ENCODE results near the gene RHOU.

RHOU gene

GRCh38 chr1:228737601-228738041, 2.3 kb downstream of the RHOU start:
- DNase-seq (ENCODE audit: low read depth, low spot score): no peak

- DNase-seq (ENCODE audit: low read depth, low spot score): no peak
Observed at GRCh38 chr1:228739826-228740225, 4.5 kb downstream of the RHOU start.

GRCh38 chr1:228740543-228741317, 5.5 kb downstream of the RHOU start:
- no peak for DNase-seq (ENCODE audit: low read depth, low spot score)

GRCh38 chr1:228742281-228742860, 7.1 kb downstream of the RHOU start:
- DNase-seq (ENCODE audit: low read depth, low spot score): no peak

GRCh38 chr1:228743405-228743804, 8.1 kb downstream of the RHOU start:
- no peak for DNase-seq (ENCODE audit: low read depth, low spot score)

- no peak for DNase-seq (ENCODE audit: low read depth, low spot score)
Observed at GRCh38 chr1:228744356-228744755, 9.1 kb downstream of the RHOU start.

GRCh38 chr1:228744918-228745317, 9.6 kb downstream of the RHOU start:
- no peak for DNase-seq (ENCODE audit: low read depth, low spot score)

GRCh38 chr1:228745497-228745896, 10.2 kb downstream of the RHOU start:
- no peak for DNase-seq (ENCODE audit: low read depth, low spot score)

GRCh38 chr1:228747301-228747935, 12.1 kb downstream of the RHOU start:
- peak; percentile 73 for DNase-seq (ENCODE audit: low read depth, low spot score)

- DNase-seq (ENCODE audit: low read depth, low spot score): no peak
Observed at GRCh38 chr1:228748029-228748428, 12.8 kb downstream of the RHOU start.

GRCh38 chr1:228748431-228748830, 13.2 kb downstream of the RHOU start:
- DNase-seq (ENCODE audit: low read depth, low spot score): no peak

GRCh38 chr1:228749765-228750164, 14.5 kb downstream of the RHOU start:
- DNase-seq (ENCODE audit: low read depth, low spot score): no peak

- no peak for DNase-seq (ENCODE audit: low read depth, low spot score)
Observed at GRCh38 chr1:228750915-228751314, 15.6 kb downstream of the RHOU start.

- no peak for DNase-seq (ENCODE audit: low read depth, low spot score)
Observed at GRCh38 chr1:228751360-228752098, 16.2 kb downstream of the RHOU start.

GRCh38 chr1:228752258-228752657, 17.0 kb downstream of the RHOU start:
- no peak for DNase-seq (ENCODE audit: low read depth, low spot score)

- DNase-seq (ENCODE audit: low read depth, low spot score): no peak
Observed at GRCh38 chr1:228752675-228753265, 17.5 kb downstream of the RHOU start.

GRCh38 chr1:228753287-228753686, 18.0 kb downstream of the RHOU start:
- no peak for DNase-seq (ENCODE audit: low read depth, low spot score)

GRCh38 chr1:228753786-228754360, 18.6 kb downstream of the RHOU start:
- DNase-seq (ENCODE audit: low read depth, low spot score): no peak

GRCh38 chr1:228754646-228755268, 19.5 kb downstream of the RHOU start:
- DNase-seq (ENCODE audit: low read depth, low spot score): no peak

GRCh38 chr1:228755800-228756199, 20.5 kb downstream of the RHOU start:
- DNase-seq (ENCODE audit: low read depth, low spot score): no peak

- DNase-seq (ENCODE audit: low read depth, low spot score): no peak
Observed at GRCh38 chr1:228756457-228756856, 21.2 kb downstream of the RHOU start.

Measured in ELF-1 (cell line).